Measurements from ENCODE around the gene RFLNA. TPM values are rescaled to one million over a fixed set of nuclear protein-coding genes. Genes with fewer than 3 reads are reported as not detected.

The RFLNA gene
- total RNA-seq, 2 experiments from 2014 or later = not detected

- TF ChIP-seq CTCF (IDR thresholded peaks at IDR 0.05) = no peak
- no peak overlapping the region for H3K4me3 Mint-ChIP-seq
- POLR2A ChIA-PET = no interaction called here
Observed at GRCh38 chr12:124264879-124265278, 30.0 kb upstream of the RFLNA start.

GRCh38 chr12:124267205-124267778 is 27.6 kb upstream of the RFLNA start:
- DNase-seq (no peak), ATAC-seq (ENCODE audit: poor library complexity) (no peak)
- Histone ChIP-seq H3K4me1 (ENCODE audit: insufficient read depth, low read length) (no peaks in the 10 kb centered on the region), H3K9me3 (ENCODE audit: control insufficient read depth in 1 of 2, insufficient read depth in 1 of 2, low read length in 2 of 2) (peaks cover 0 to 11% of the 10 kb centered on the region in 2 experiments), H3K36me3 (ENCODE audit: insufficient read depth, low read length) (no peaks in the 10 kb centered on the region), H3K27ac (ENCODE audit: low read depth in 1 of 2, low read length in 2 of 2) (no peak overlapping the region), H3K4me3 (ENCODE audit: low read length) (no peak overlapping the region), H3K27me3 (ENCODE audit: control insufficient read depth in 1 of 2, insufficient read depth in 2 of 2, low read length in 2 of 2) (no peaks in the 10 kb centered on the region)
- Mint-ChIP-seq H3K27ac (no peak overlapping the region), H3K36me3 (ENCODE audit: low read depth) (no peaks in the 10 kb centered on the region), H3K27me3 (peaks cover 13% of the 10 kb centered on the region), H3K4me1 (ENCODE audit: low read depth) (no peaks in the 10 kb centered on the region), H3K4me3 (no peak overlapping the region), H3K9me3 (no peaks in the 10 kb centered on the region)
- CTCF ChIA-PET = no interaction called here
- no peak for TF ChIP-seq CTCF (IDR thresholded peaks at IDR 0.05)
- intact Hi-C loops (cut with DNase I, micrococcal nuclease) = no loop called here
- POLR2A ChIA-PET = no interaction called here

More at GRCh38 chr12:124264879-124265278, 30.0 kb upstream of the RFLNA start:
- H3K4me1 Mint-ChIP-seq (ENCODE audit: low read depth) = no peaks in the 10 kb centered on the region
- no peaks in the 10 kb centered on the region for H3K9me3 Mint-ChIP-seq
- CTCF ChIA-PET = no interaction called here
- intact Hi-C loops (cut with DNase I, micrococcal nuclease) = no loop called here
- peaks cover 2 to 4% of the 10 kb centered on the region in 2 experiments for H3K27me3 ChIP-seq (ENCODE audit: control insufficient read depth in 1 of 2, insufficient read depth in 2 of 2, low read length in 2 of 2)
- peaks cover 22% of the 10 kb centered on the region for H3K27me3 Mint-ChIP-seq
- no peak overlapping the region for H3K27ac Mint-ChIP-seq
- no peak for DNase-seq
- no peak overlapping the region for H3K4me3 ChIP-seq (ENCODE audit: low read length)
- no peak overlapping the region for H3K27ac ChIP-seq (ENCODE audit: low read depth in 1 of 2, low read length in 2 of 2)
- no peaks in the 10 kb centered on the region for H3K4me1 ChIP-seq (ENCODE audit: insufficient read depth, low read length)
- ATAC-seq (ENCODE audit: poor library complexity) = no peak
- peaks cover 0 to 16% of the 10 kb centered on the region in 2 experiments for H3K9me3 ChIP-seq (ENCODE audit: control insufficient read depth in 1 of 2, insufficient read depth in 1 of 2, low read length in 2 of 2)
- no peaks in the 10 kb centered on the region for H3K36me3 Mint-ChIP-seq (ENCODE audit: low read depth)
- no peaks in the 10 kb centered on the region for H3K36me3 ChIP-seq (ENCODE audit: insufficient read depth, low read length)

- Histone ChIP-seq H3K27ac (ENCODE audit: low read depth in 1 of 2, low read length in 2 of 2) (no peak overlapping the region), H3K27me3 (ENCODE audit: control insufficient read depth in 1 of 2, insufficient read depth in 2 of 2, low read length in 2 of 2) (no peaks in the 10 kb centered on the region), H3K36me3 (ENCODE audit: insufficient read depth, low read length) (no peaks in the 10 kb centered on the region), H3K4me1 (ENCODE audit: insufficient read depth, low read length) (no peaks in the 10 kb centered on the region), H3K9me3 (ENCODE audit: control insufficient read depth in 1 of 2, insufficient read depth in 1 of 2, low read length in 2 of 2) (peaks cover 0 to 4% of the 10 kb centered on the region in 2 experiments), H3K4me3 (ENCODE audit: low read length) (no peak overlapping the region)
- intact Hi-C loops (cut with DNase I, micrococcal nuclease) = no loop called here
- H3K36me3 Mint-ChIP-seq (ENCODE audit: low read depth) = no peaks in the 10 kb centered on the region
- H3K27ac Mint-ChIP-seq = no peak overlapping the region
- no peak for TF ChIP-seq CTCF (IDR thresholded peaks at IDR 0.05)
- peaks cover 6% of the 10 kb centered on the region for H3K27me3 Mint-ChIP-seq
- H3K4me1 Mint-ChIP-seq (ENCODE audit: low read depth) = no peaks in the 10 kb centered on the region
- ATAC-seq (ENCODE audit: poor library complexity) (no peak), DNase-seq (no peak)
- ChIA-PET POLR2A (interaction anchor here (0.6 kb wide), 1 partner anchor 36 kb away, joined by 4 read pairs; no protein-coding TSS in a partner anchor), CTCF (no interaction called here)
- H3K4me3 Mint-ChIP-seq = no peak overlapping the region
- no peaks in the 10 kb centered on the region for H3K9me3 Mint-ChIP-seq
Observed at GRCh38 chr12:124270671-124271070, 24.2 kb upstream of the RFLNA start.

Data from CD4-positive, alpha-beta T cell (primary cell).